GM19193 (cell line): ENCODE measurements around the gene ARHGEF28.

Experiments used
- POLR2A ChIP-seq: IDR thresholded peaks from 4 replicates; pipeline ENCODE4 v1.6.1; 2011; ENCODE audit not compliant: insufficient read depth, insufficient read length; ENCODE audit errors: extremely low read depth

ARHGEF28 gene

GRCh38 chr5:73823508-73823925 is 197.5 kb downstream of the ARHGEF28 start:
- TF ChIP-seq POLR2A, result no peak

GRCh38 chr5:73825199-73825598 is 199.2 kb downstream of the ARHGEF28 start:
- TF ChIP-seq POLR2A, result no peak

GRCh38 chr5:73825736-73826135 is 199.7 kb downstream of the ARHGEF28 start:
- TF ChIP-seq POLR2A, result no peak

- no peak for TF ChIP-seq POLR2A
Observed at GRCh38 chr5:73826301-73827105, 200.5 kb downstream of the ARHGEF28 start.

GRCh38 chr5:73827106-73827450 is 201.1 kb downstream of the ARHGEF28 start:
- TF ChIP-seq POLR2A, result no peak

GRCh38 chr5:73828465-73828864 is 202.5 kb downstream of the ARHGEF28 start:
- TF ChIP-seq POLR2A, result no peak

- no peak for TF ChIP-seq POLR2A
Observed at GRCh38 chr5:73830646-73831045, 204.7 kb downstream of the ARHGEF28 start.

GRCh38 chr5:73831066-73831465 is 205.1 kb downstream of the ARHGEF28 start:
- TF ChIP-seq POLR2A, result no peak

GRCh38 chr5:73834693-73835092 is 208.7 kb downstream of the ARHGEF28 start:
- TF ChIP-seq POLR2A, result no peak

- no peak for TF ChIP-seq POLR2A
Observed at GRCh38 chr5:73835726-73836125, 209.7 kb downstream of the ARHGEF28 start.

GRCh38 chr5:73836607-73837006 is 210.6 kb downstream of the ARHGEF28 start:
- TF ChIP-seq POLR2A, result no peak

- no peak for TF ChIP-seq POLR2A
Observed at GRCh38 chr5:73838901-73839300, 212.9 kb downstream of the ARHGEF28 start.

GRCh38 chr5:73841641-73842040 is 215.6 kb downstream of the ARHGEF28 start:
- no peak for TF ChIP-seq POLR2A

GRCh38 chr5:73844165-73844564 is 218.2 kb downstream of the ARHGEF28 start:
- no peak for TF ChIP-seq POLR2A

- no peak for TF ChIP-seq POLR2A
Observed at GRCh38 chr5:73851471-73852181, 225.6 kb downstream of the ARHGEF28 start.

GRCh38 chr5:73853091-73853490 is 227.1 kb downstream of the ARHGEF28 start:
- no peak for TF ChIP-seq POLR2A
